ENCODE measurements around the gene PCSK4. TPM values are rescaled to one million over a fixed set of nuclear protein-coding genes. Genes with fewer than 3 reads are reported as not detected.
"Not testable (repeated sequence)": the region's sequence is repeated elsewhere in the genome, so short reads cannot be mapped to it uniquely, and the experiment has no call there.

The PCSK4 gene
- 0.34 TPM in 1 of 2 replicates, not detected in the other for total RNA-seq (2014; rRNA removed; shearing (Covaris generic))

- Histone ChIP-seq H3K4me3 (peak within 1 kb of the TSS; percentile 44), H3K4me1 (replicated peaks) (peaks cover 16% of the 10 kb centered on the region), H3K27me3 (replicated peaks) (peaks cover 42% of the 10 kb centered on the region), H3K27ac (no peak within 1 kb of the TSS), H3K9me3 (replicated peaks) (peaks cover 6% of the 10 kb centered on the region; the same call in 1 of the 2 replicates), H3K36me3 (no peaks in the 10 kb centered on the region; the same call in 1 of the 2 replicates)
- peak; percentile 99 for DNase-seq (ENCODE audit: low read depth in 1 of 2, low spot score in 2 of 2)
These were observed at the start of gene PCSK4 for GRCh38 chr19:1490311-1491113. Gene PCSK4 (minus strand): TSS chr19:1490350. CDS start chr19:1490346, 4 bp downstream.

DNA sequence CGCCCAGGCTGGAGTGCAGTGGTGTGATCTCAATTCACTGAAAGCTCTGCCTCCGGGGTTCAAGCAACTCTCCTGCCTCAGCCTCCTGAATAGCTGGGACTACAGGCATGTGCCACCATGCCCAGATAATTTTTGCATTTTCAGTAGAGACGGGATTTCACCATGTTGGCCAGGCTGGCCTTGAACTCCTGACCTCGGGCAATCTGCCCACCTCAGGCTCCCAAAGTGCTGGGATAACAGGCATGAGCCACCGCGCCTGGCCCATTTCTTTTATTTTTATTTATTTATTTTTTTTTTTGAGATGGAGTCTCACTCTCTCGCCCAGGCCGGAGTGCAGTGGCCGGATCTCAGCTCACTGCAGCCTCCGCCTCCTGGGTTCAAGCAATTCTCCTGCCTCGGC lies 49.6 kb upstream of the PCSK4 start:
- peaks cover 33% of the 10 kb centered on the region for H3K27me3 ChIP-seq (replicated peaks)
- not testable (repeated sequence) for H3K4me3 ChIP-seq; H3K9me3 ChIP-seq (replicated peaks); H3K4me1 ChIP-seq (replicated peaks); DNase-seq (ENCODE audit: low read depth in 1 of 2, low spot score in 2 of 2); H3K27ac ChIP-seq; H3K36me3 ChIP-seq

DNA sequence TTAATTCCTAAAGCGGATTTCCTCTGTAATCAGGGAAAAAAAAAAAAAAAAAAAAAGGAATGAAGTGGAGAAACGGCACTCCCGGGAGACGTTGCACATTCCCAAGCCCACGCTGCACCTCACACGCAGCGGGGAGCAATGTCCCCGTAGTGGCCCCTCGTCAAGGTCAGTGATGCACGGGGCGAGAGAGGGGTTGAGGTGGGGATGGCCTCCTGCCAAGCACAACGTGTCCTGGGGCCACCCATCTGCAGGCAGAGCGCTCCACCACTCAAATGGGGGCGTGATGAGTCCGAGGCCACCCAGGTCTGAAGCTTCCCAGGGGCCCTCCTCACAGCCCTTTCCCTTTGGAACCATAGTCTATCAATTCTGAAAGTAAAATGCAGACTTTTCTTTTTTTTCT lies 48.8 kb upstream of the PCSK4 start:
- no peak for DNase-seq (ENCODE audit: low read depth in 1 of 2, low spot score in 2 of 2)
- peaks cover 30% of the 10 kb centered on the region for H3K27me3 ChIP-seq (replicated peaks)
- no peaks in the 10 kb centered on the region for H3K4me1 ChIP-seq (replicated peaks)
- H3K36me3 ChIP-seq, result no peaks in the 10 kb centered on the region
- no peak overlapping the region for H3K4me3 ChIP-seq
- H3K27ac ChIP-seq, result no peak overlapping the region
- H3K9me3 ChIP-seq (replicated peaks), result no peaks in the 10 kb centered on the region

GRCh38 chr19:1535699-1536098 lies 45.5 kb upstream of the PCSK4 start:
- not testable (repeated sequence) for H3K27ac ChIP-seq; H3K4me1 ChIP-seq (replicated peaks); DNase-seq (ENCODE audit: low read depth in 1 of 2, low spot score in 2 of 2); H3K4me3 ChIP-seq; H3K36me3 ChIP-seq; H3K9me3 ChIP-seq (replicated peaks)
- peaks cover 30% of the 10 kb centered on the region for H3K27me3 ChIP-seq (replicated peaks)

- no peak for DNase-seq (ENCODE audit: low read depth in 1 of 2, low spot score in 2 of 2)
These were observed 44.8 kb upstream of the PCSK4 start for GRCh38 chr19:1534972-1535371.

DNA sequence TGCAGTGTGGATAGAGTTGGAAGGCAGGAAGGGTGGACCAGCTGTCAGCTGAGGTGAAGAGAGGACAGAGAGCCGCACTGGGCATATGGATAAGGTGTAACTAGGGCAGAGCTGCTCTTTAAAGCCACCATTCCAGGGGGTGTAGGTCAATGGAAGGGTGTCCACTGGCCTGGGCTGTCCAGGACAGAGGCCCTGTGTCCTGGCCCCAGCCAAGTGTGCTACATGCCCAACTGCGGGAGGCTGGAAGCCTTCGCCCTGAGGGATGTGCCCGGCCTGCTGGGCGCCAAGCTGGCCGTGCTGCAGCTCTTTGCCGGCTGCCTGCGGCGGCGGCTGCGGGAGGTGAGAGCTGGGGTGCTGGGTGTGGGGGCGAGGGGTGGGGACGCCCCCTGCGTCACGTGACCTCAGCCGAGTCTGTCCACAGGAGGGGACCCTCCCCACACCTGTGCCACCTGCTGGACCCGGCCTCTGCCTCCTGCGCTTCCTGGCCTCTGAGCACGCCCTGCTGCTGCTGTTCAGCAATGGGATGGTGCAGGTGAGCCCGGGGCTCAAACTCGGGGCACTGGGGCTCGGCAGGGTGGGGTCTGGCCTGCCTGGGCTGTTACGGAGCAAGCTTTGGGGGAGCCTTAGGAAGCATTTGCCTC lies 43.5 kb upstream of the PCSK4 start:
- H3K9me3 ChIP-seq (replicated peaks), result no peaks in the 10 kb centered on the region
- H3K4me1 ChIP-seq (replicated peaks), result no peaks in the 10 kb centered on the region
- no peak overlapping the region for H3K27ac ChIP-seq
- peaks cover 20% of the 10 kb centered on the region for H3K27me3 ChIP-seq (replicated peaks)
- no peaks in the 10 kb centered on the region for H3K36me3 ChIP-seq
- no peak for DNase-seq (ENCODE audit: low read depth in 1 of 2, low spot score in 2 of 2)
- H3K4me3 ChIP-seq, result no peak overlapping the region

More at GRCh38 chr19:1534972-1535371, 44.8 kb upstream of the PCSK4 start:
- H3K27ac ChIP-seq, result no peak overlapping the region
- no peaks in the 10 kb centered on the region for H3K9me3 ChIP-seq (replicated peaks)
- peaks cover 23% of the 10 kb centered on the region for H3K27me3 ChIP-seq (replicated peaks)
- no peaks in the 10 kb centered on the region for H3K36me3 ChIP-seq
- no peaks in the 10 kb centered on the region for H3K4me1 ChIP-seq (replicated peaks)
- no peak overlapping the region for H3K4me3 ChIP-seq

- peaks cover 13% of the 10 kb centered on the region; the same call in 1 of the 2 replicates for H3K27me3 ChIP-seq (replicated peaks)
- H3K36me3 ChIP-seq, result no peaks in the 10 kb centered on the region
- H3K9me3 ChIP-seq (replicated peaks), result no peaks in the 10 kb centered on the region
- H3K27ac ChIP-seq, result no peak overlapping the region
- no peak for DNase-seq (ENCODE audit: low read depth in 1 of 2, low spot score in 2 of 2)
- no peaks in the 10 kb centered on the region for H3K4me1 ChIP-seq (replicated peaks)
- H3K4me3 ChIP-seq, result no peak overlapping the region
These were observed 41.9 kb upstream of the PCSK4 start for GRCh38 chr19:1532003-1532402.

DNA sequence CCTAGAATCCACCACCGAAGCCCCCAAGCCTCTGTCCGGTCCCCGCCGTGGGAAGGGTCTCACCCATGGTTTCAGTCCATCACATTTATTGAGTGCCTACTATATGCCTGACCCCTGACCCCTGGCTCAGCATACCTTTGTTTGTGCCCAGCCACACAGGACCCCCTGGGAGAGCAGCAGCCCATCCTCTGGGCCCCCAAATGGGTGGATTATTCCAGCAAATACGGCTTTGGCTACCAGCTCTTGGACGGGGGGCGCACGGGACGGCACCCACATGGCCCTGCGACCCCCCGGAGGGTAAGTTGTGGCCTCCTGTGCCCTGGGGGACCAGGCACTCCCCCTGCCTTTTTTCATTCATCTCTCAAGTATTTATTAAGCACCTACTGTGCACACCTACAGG lies 41.4 kb upstream of the PCSK4 start:
- Histone ChIP-seq H3K27me3 (replicated peaks) (peaks cover 13% of the 10 kb centered on the region; the same call in 1 of the 2 replicates), H3K27ac (no peak overlapping the region), H3K9me3 (replicated peaks) (no peaks in the 10 kb centered on the region), H3K36me3 (no peaks in the 10 kb centered on the region), H3K4me3 (no peak overlapping the region), H3K4me1 (replicated peaks) (no peaks in the 10 kb centered on the region)
- no peak for DNase-seq (ENCODE audit: low read depth in 1 of 2, low spot score in 2 of 2)

- not testable (repeated sequence) for H3K9me3 ChIP-seq (replicated peaks); H3K27ac ChIP-seq; DNase-seq (ENCODE audit: low read depth in 1 of 2, low spot score in 2 of 2); H3K36me3 ChIP-seq; H3K4me3 ChIP-seq; H3K4me1 ChIP-seq (replicated peaks)
- peaks cover 16% of the 10 kb centered on the region for H3K27me3 ChIP-seq (replicated peaks)
These were observed 40.7 kb upstream of the PCSK4 start for GRCh38 chr19:1530856-1531255.

- H3K27me3 ChIP-seq (replicated peaks), result peaks cover 30% of the 10 kb centered on the region
- H3K27ac ChIP-seq, result no peak overlapping the region
- H3K4me1 ChIP-seq (replicated peaks), result no peaks in the 10 kb centered on the region
- no peaks in the 10 kb centered on the region for H3K36me3 ChIP-seq
- H3K9me3 ChIP-seq (replicated peaks), result no peaks in the 10 kb centered on the region
- DNase-seq (ENCODE audit: low read depth in 1 of 2, low spot score in 2 of 2), result no peak
- H3K4me3 ChIP-seq, result no peak overlapping the region
These were observed 39.3 kb upstream of the PCSK4 start for GRCh38 chr19:1529430-1529816.

DNA sequence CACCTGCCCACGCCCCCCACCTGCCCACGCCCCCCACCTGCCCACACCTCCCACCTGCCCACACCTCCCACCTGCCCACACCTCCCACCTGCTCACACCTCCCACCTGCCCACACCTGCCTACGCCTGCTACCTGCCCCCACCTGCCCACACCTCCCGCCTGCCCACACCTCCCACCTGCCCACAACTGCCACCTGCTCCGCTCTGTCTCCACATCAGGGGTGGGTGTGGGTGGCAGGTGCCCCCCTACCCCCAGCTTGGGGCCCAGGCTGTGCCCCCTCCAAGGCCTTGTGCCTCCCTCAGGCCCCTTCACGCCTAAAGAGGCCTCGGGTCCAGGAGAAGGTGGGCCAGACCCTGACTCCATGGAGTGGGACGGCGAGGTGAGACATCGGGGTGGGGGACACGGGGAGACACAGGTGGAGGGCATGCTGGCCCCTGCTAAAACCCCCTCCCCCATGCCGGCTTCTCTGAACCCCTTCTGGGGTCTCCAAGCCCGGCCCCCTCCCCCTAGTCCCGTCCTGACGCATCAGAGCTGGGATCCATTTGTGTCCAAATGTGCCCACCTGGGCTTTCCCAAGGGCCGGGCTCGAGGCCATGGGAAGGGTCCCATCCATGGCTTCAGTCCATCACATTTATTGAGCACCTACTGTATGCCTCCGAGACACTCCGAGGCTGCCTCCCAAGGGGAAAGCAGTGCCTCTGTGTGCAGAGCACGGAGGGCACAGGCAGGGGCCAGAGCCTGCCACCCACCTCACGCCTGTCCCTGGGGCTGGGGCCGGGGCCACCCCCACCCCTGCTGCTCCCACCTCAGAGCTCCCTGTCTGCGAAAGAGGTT lies 38.7 kb upstream of the PCSK4 start:
- Histone ChIP-seq H3K4me1 (replicated peaks) (no peaks in the 10 kb centered on the region), H3K4me3 (no peak overlapping the region), H3K27ac (no peak overlapping the region), H3K36me3 (no peaks in the 10 kb centered on the region), H3K9me3 (replicated peaks) (no peaks in the 10 kb centered on the region), H3K27me3 (replicated peaks) (peaks cover 35% of the 10 kb centered on the region)
- no peak for DNase-seq (ENCODE audit: low read depth in 1 of 2, low spot score in 2 of 2)

- DNase-seq (ENCODE audit: low read depth in 1 of 2, low spot score in 2 of 2), result no peak
- Histone ChIP-seq H3K4me1 (replicated peaks) (no peaks in the 10 kb centered on the region), H3K9me3 (replicated peaks) (no peaks in the 10 kb centered on the region), H3K27ac (no peak overlapping the region), H3K36me3 (no peaks in the 10 kb centered on the region), H3K4me3 (no peak overlapping the region), H3K27me3 (replicated peaks) (peaks cover 41% of the 10 kb centered on the region)
These were observed 37.6 kb upstream of the PCSK4 start for GRCh38 chr19:1527650-1528309.

- no peaks in the 10 kb centered on the region for H3K36me3 ChIP-seq
- no peak overlapping the region for H3K4me3 ChIP-seq
- peaks cover 45% of the 10 kb centered on the region for H3K27me3 ChIP-seq (replicated peaks)
- no peaks in the 10 kb centered on the region for H3K9me3 ChIP-seq (replicated peaks)
- H3K4me1 ChIP-seq (replicated peaks), result no peaks in the 10 kb centered on the region
- no peak for DNase-seq (ENCODE audit: low read depth in 1 of 2, low spot score in 2 of 2)
- no peak overlapping the region for H3K27ac ChIP-seq
These were observed 37.0 kb upstream of the PCSK4 start for GRCh38 chr19:1526979-1527649.

Data from SJSA1 (cell line).